GM18526 (cell line): ENCODE measurements around the gene MT1G.

Experiments used
- POLR2A ChIP-seq: IDR thresholded peaks from 3 replicates; pipeline ENCODE4 v1.6.1; 2011; ENCODE audit not compliant: insufficient read length; ENCODE audit errors: extremely low read depth

The MT1G gene

DNA sequence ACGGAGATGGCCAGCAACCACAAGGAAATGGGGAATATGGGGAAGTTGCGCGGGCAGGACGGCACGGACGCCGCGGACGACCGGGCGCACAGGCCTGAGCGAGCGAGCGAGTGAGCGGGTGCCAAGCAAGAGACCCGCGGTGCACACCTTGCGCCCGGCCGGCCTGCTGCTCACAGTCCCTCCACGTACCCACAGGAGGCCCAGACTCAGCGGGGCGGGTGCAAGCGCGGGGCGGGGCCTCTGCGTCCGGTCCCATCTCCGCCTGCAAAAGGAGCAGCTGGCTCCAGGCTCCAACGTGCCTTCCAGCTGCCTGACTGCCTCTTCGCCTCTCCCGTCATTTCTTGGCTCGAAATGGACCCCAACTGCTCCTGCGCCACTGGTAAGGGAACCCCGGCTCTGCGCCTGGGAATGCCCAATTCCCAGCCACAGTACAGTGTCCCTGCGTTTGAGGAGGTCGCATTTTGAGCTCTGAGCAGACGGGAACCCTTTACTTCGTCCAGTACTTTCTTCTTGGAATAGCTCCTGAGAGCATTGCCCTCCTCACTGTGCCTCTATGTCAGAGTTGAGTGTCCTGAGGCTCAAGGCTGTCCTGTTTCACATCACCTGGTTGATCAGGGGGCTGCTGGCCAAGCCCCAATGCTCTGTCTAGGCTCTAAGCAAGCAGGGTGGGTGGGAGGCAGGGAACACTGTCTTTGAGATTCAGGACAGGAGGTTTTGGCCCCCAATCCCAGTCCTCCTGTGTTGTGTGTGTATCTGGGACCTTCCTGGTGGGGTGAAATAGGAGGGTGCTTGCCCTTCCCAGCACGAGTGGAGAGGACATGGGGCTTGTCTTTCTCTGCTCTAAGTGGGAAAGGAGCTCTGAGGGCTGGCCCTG lies 50.4 kb downstream of the MT1G start:
- no peak for TF ChIP-seq POLR2A
